ENCODE data around the gene SLC3A2.

Gene SLC3A2

GRCh38 chr11:62930157-62930556 is 49.5 kb downstream of the SLC3A2 start:
- Histone ChIP-seq H3K14ac (ENCODE audit: low read length) (no peak overlapping the region), H3K4me3 (ENCODE audit: low read depth, low read length) (no peak overlapping the region), H3K27me3 (ENCODE audit: insufficient read depth, low read length) (peaks cover 26% of the 10 kb centered on the region), H4K91ac (ENCODE audit: low read depth, low read length) (no peak overlapping the region), H3K9me3 (ENCODE audit: insufficient read depth, low read depth, low read length) (no peaks in the 10 kb centered on the region), H3K4me2 (ENCODE audit: low read length) (no peak overlapping the region), H3K79me2 (ENCODE audit: control insufficient read depth, insufficient read depth, low read length, poor library complexity) (no peaks in the 10 kb centered on the region), H2BK12ac (ENCODE audit: low read length) (no peak overlapping the region), H3K18ac (ENCODE audit: low read length) (no peak overlapping the region), H3K9ac (ENCODE audit: low read length) (no peak overlapping the region), H2AFZ (ENCODE audit: insufficient read depth, low read length, poor library complexity) (no peak overlapping the region), H4K8ac (ENCODE audit: low read depth, low read length) (no peak overlapping the region), H3K79me1 (ENCODE audit: low read length) (no peaks in the 10 kb centered on the region), H2AK5ac (ENCODE audit: low read length) (no peak overlapping the region), H3K36me3 (ENCODE audit: control insufficient read depth in 1 of 2, insufficient read depth in 2 of 2, low read length in 2 of 2) (no peaks in the 10 kb centered on the region), H2BK5ac (ENCODE audit: low read depth, low read length, poor library complexity) (no peak overlapping the region), H2BK120ac (ENCODE audit: insufficient read depth, low read length, poor library complexity) (no peak overlapping the region), H3K23ac (ENCODE audit: low read length) (no peak overlapping the region), H3K4ac (ENCODE audit: low read depth, low read length) (no peak overlapping the region), H3K4me1 (ENCODE audit: control insufficient read depth in 1 of 2, insufficient read depth in 2 of 2, low read length in 2 of 2) (peaks cover 11 to 13% of the 10 kb centered on the region in 2 experiments), H4K12ac (ENCODE audit: low read depth, low read length) (no peak overlapping the region), H3K27ac (ENCODE audit: low read depth, low read length) (no peak overlapping the region)
- no peak for DNase-seq
- WGBS (ENCODE audit: extremely low coverage, insufficient coverage, insufficient read length), result no CpG with 5 or more reads among the region's 4 CpGs

- Histone ChIP-seq H2AFZ (ENCODE audit: insufficient read depth, low read length, poor library complexity) (no peak overlapping the region), H3K79me2 (ENCODE audit: control insufficient read depth, insufficient read depth, low read length, poor library complexity) (no peaks in the 10 kb centered on the region), H3K4me3 (ENCODE audit: low read depth, low read length) (no peak overlapping the region), H4K12ac (ENCODE audit: low read depth, low read length) (no peak overlapping the region), H3K4ac (ENCODE audit: low read depth, low read length) (no peak overlapping the region), H3K79me1 (ENCODE audit: low read length) (no peaks in the 10 kb centered on the region), H3K9me3 (ENCODE audit: insufficient read depth, low read depth, low read length) (no peaks in the 10 kb centered on the region), H2AK5ac (ENCODE audit: low read length) (no peak overlapping the region), H3K4me2 (ENCODE audit: low read length) (no peak overlapping the region), H4K8ac (ENCODE audit: low read depth, low read length) (no peak overlapping the region), H2BK12ac (ENCODE audit: low read length) (no peak overlapping the region), H3K36me3 (ENCODE audit: control insufficient read depth in 1 of 2, insufficient read depth in 2 of 2, low read length in 2 of 2) (no peaks in the 10 kb centered on the region), H3K27ac (ENCODE audit: low read depth, low read length) (no peak overlapping the region), H4K91ac (ENCODE audit: low read depth, low read length) (no peak overlapping the region), H3K9ac (ENCODE audit: low read length) (no peak overlapping the region), H3K23ac (ENCODE audit: low read length) (no peak overlapping the region), H2BK120ac (ENCODE audit: insufficient read depth, low read length, poor library complexity) (no peak overlapping the region), H3K27me3 (ENCODE audit: insufficient read depth, low read length) (peaks cover 22% of the 10 kb centered on the region), H3K4me1 (ENCODE audit: control insufficient read depth in 1 of 2, insufficient read depth in 2 of 2, low read length in 2 of 2) (peaks cover 8 to 9% of the 10 kb centered on the region in 2 experiments), H3K18ac (ENCODE audit: low read length) (no peak overlapping the region), H3K14ac (ENCODE audit: low read length) (no peak overlapping the region), H2BK5ac (ENCODE audit: low read depth, low read length, poor library complexity) (no peak overlapping the region)
- DNase-seq, result no peak
- no CpG with 5 or more reads among the region's 1 CpG for WGBS (ENCODE audit: extremely low coverage, insufficient coverage, insufficient read length)
Measured at GRCh38 chr11:62930666-62931065, 50.0 kb downstream of the SLC3A2 start.

- no peaks in the 10 kb centered on the region for H3K9me3 ChIP-seq (ENCODE audit: insufficient read depth, low read depth, low read length)
- no peak overlapping the region for H3K4ac ChIP-seq (ENCODE audit: low read depth, low read length)
- H3K4me2 ChIP-seq (ENCODE audit: low read length), result no peak overlapping the region
Measured at GRCh38 chr11:62931499-62932278, 51.0 kb downstream of the SLC3A2 start.

GRCh38 chr11:62933285-62933684 is 52.6 kb downstream of the SLC3A2 start:
- no peak overlapping the region for H3K4me3 ChIP-seq (ENCODE audit: low read depth, low read length)
- no peak overlapping the region for H3K4me2 ChIP-seq (ENCODE audit: low read length)
- no peak overlapping the region for H3K9ac ChIP-seq (ENCODE audit: low read length)
- H3K79me2 ChIP-seq (ENCODE audit: control insufficient read depth, insufficient read depth, low read length, poor library complexity), result no peaks in the 10 kb centered on the region
- no peak overlapping the region for H2BK12ac ChIP-seq (ENCODE audit: low read length)
- H3K23ac ChIP-seq (ENCODE audit: low read length), result no peak overlapping the region
- H2AFZ ChIP-seq (ENCODE audit: insufficient read depth, low read length, poor library complexity), result no peak overlapping the region
- no CpG with 5 or more reads among the region's 13 CpGs for WGBS (ENCODE audit: extremely low coverage, insufficient coverage, insufficient read length)
- H4K8ac ChIP-seq (ENCODE audit: low read depth, low read length), result no peak overlapping the region
- H2BK5ac ChIP-seq (ENCODE audit: low read depth, low read length, poor library complexity), result no peak overlapping the region
- no peak overlapping the region for H3K14ac ChIP-seq (ENCODE audit: low read length)
- H2AK5ac ChIP-seq (ENCODE audit: low read length), result no peak overlapping the region
- H2BK120ac ChIP-seq (ENCODE audit: insufficient read depth, low read length, poor library complexity), result no peak overlapping the region
- no peak for DNase-seq
- no peak overlapping the region for H3K18ac ChIP-seq (ENCODE audit: low read length)
- no peaks in the 10 kb centered on the region for H3K27me3 ChIP-seq (ENCODE audit: insufficient read depth, low read length)
- H3K36me3 ChIP-seq (ENCODE audit: control insufficient read depth in 1 of 2, insufficient read depth in 2 of 2, low read length in 2 of 2), result no peaks in the 10 kb centered on the region
- no peaks in the 10 kb centered on the region for H3K9me3 ChIP-seq (ENCODE audit: insufficient read depth, low read depth, low read length)
- H3K4ac ChIP-seq (ENCODE audit: low read depth, low read length), result no peak overlapping the region
- H3K27ac ChIP-seq (ENCODE audit: low read depth, low read length), result no peak overlapping the region
- H4K91ac ChIP-seq (ENCODE audit: low read depth, low read length), result no peak overlapping the region
- no peaks in the 10 kb centered on the region for H3K4me1 ChIP-seq (ENCODE audit: control insufficient read depth in 1 of 2, insufficient read depth in 2 of 2, low read length in 2 of 2)
- H3K79me1 ChIP-seq (ENCODE audit: low read length), result no peaks in the 10 kb centered on the region
- H4K12ac ChIP-seq (ENCODE audit: low read depth, low read length), result no peak overlapping the region

More at GRCh38 chr11:62931499-62932278, 51.0 kb downstream of the SLC3A2 start:
- no peak overlapping the region for H3K4me3 ChIP-seq (ENCODE audit: low read depth, low read length)
- no peak overlapping the region for H2BK120ac ChIP-seq (ENCODE audit: insufficient read depth, low read length, poor library complexity)
- H3K14ac ChIP-seq (ENCODE audit: low read length), result no peak overlapping the region
- H2BK5ac ChIP-seq (ENCODE audit: low read depth, low read length, poor library complexity), result no peak overlapping the region
- H3K4me1 ChIP-seq (ENCODE audit: control insufficient read depth in 1 of 2, insufficient read depth in 2 of 2, low read length in 2 of 2), result no peaks in the 10 kb centered on the region
- H2AFZ ChIP-seq (ENCODE audit: insufficient read depth, low read length, poor library complexity), result no peak overlapping the region
- peaks cover 12% of the 10 kb centered on the region for H3K27me3 ChIP-seq (ENCODE audit: insufficient read depth, low read length)
- no peak overlapping the region for H2BK12ac ChIP-seq (ENCODE audit: low read length)
- H4K91ac ChIP-seq (ENCODE audit: low read depth, low read length), result no peak overlapping the region
- no peak overlapping the region for H3K23ac ChIP-seq (ENCODE audit: low read length)
- H3K79me1 ChIP-seq (ENCODE audit: low read length), result no peaks in the 10 kb centered on the region
- WGBS (ENCODE audit: extremely low coverage, insufficient coverage, insufficient read length), result no CpG with 5 or more reads among the region's 8 CpGs
- no peak for DNase-seq
- no peak overlapping the region for H4K8ac ChIP-seq (ENCODE audit: low read depth, low read length)
- no peaks in the 10 kb centered on the region for H3K36me3 ChIP-seq (ENCODE audit: control insufficient read depth in 1 of 2, insufficient read depth in 2 of 2, low read length in 2 of 2)
- no peaks in the 10 kb centered on the region for H3K79me2 ChIP-seq (ENCODE audit: control insufficient read depth, insufficient read depth, low read length, poor library complexity)
- H4K12ac ChIP-seq (ENCODE audit: low read depth, low read length), result no peak overlapping the region
- no peak overlapping the region for H2AK5ac ChIP-seq (ENCODE audit: low read length)
- no peak overlapping the region for H3K27ac ChIP-seq (ENCODE audit: low read depth, low read length)
- H3K18ac ChIP-seq (ENCODE audit: low read length), result no peak overlapping the region
- H3K9ac ChIP-seq (ENCODE audit: low read length), result no peak overlapping the region
